Activated T-cell treated with anti-CD3 and anti-CD28 coated beads, Interleukin-2, amount 50 U/mL, for 72 hours (primary cell): ENCODE data around the gene TIRAP. TPM values are rescaled to one million over a fixed set of nuclear protein-coding genes. Genes with fewer than 3 reads are reported as not detected.

Experiments
- ATAC-seq, 2 donors: fragments of 150-1000 bp; cut with Tn5 transposase; replicated peaks in 1 of 2; 2 replicates each; pipeline ENCODE4 v1.10.0; 2021; ENCODE audit warnings: moderate library complexity in 2 of 2, mild to moderate bottlenecking in 1 of 2
- DNase-seq, 2 donors: peaks; one replicate each; pipeline ENCODE4 v3.0.0; 2021 to 2022; ENCODE audit warnings: mixed read lengths in 1 of 2
- H3K27ac Mint-ChIP-seq: one replicate; pipeline ENCODE4 v1.8.0; 2022; ENCODE audit warnings: mild to moderate bottlenecking, moderate library complexity, mixed read lengths
- H3K27me3 Mint-ChIP-seq: one replicate; pipeline ENCODE4 v1.8.0; 2022; ENCODE audit warnings: low read depth, mixed read lengths
- H3K36me3 Mint-ChIP-seq, 2 donors: one replicate each; pipeline ENCODE4 v1.8.0; 2022; ENCODE audit warnings: mixed read lengths in 2 of 2, mild to moderate bottlenecking in 1 of 2; ENCODE audit not compliant: insufficient read depth in 2 of 2
- H3K4me1 Mint-ChIP-seq: one replicate; pipeline ENCODE4 v1.8.0; 2022; ENCODE audit warnings: low read depth, mixed read lengths
- H3K4me3 Mint-ChIP-seq, 2 donors: one replicate each; pipeline ENCODE4 v1.8.0; 2022; ENCODE audit warnings: mild to moderate bottlenecking in 2 of 2, mixed read lengths in 2 of 2, moderate library complexity in 2 of 2
- H3K9me3 Mint-ChIP-seq, 2 donors: one replicate each; pipeline ENCODE4 v1.8.0; 2022; ENCODE audit warnings: mixed read lengths in 2 of 2
- total RNA-seq, 2 donors: library from RNA; stranded (reverse); gene quantifications; one replicate each; pipeline ENCODE4 v1.2.3, GENCODE V29; 2022

TIRAP gene
- total RNA-seq, 2 donors from 2014 or later: 14.0 to 15.2 TPM

DNA sequence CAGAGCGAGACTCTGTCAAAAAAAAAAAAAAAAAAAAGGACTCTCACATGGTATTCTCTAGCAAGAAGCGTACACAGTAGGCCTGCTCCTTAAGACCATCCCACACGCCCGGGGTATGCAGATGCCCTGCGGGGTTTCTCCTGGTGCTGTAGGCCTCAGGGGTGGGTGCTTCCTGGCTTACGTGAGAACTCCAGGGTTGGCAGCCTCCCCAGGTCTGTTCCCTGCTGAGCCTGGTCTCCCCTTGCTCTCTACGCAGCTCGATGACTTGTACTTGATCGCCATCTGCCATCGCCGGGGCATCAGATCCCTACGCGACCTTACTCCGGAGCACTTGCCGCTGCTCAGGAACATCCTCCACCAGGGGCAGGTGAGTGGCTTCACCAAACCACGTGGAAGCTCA, 60.2 kb downstream of the TIRAP start:
- H3K27ac Mint-ChIP-seq: no peak overlapping the region
- H3K9me3 Mint-ChIP-seq: no peaks in the 10 kb centered on the region
- no peaks in the 10 kb centered on the region for H3K27me3 Mint-ChIP-seq
- no peak overlapping the region for H3K4me3 Mint-ChIP-seq
- ATAC-seq (no peak), DNase-seq (no peak)
- peaks cover 0 to 4% of the 10 kb centered on the region in 2 donors for H3K36me3 Mint-ChIP-seq
- peaks cover 29% of the 10 kb centered on the region for H3K4me1 Mint-ChIP-seq

Other genes starting within 250 kb of the TIRAP start
- gene CDON, start 220.2 kb upstream of the TIRAP start, total RNA-seq: 1 to 10 TPM; 1.3 to 1.9 TPM
- gene RPUSD4, start 71.4 kb upstream of the TIRAP start, total RNA-seq: 10 to 100 TPM; 38.7 to 41.4 TPM
- 10 to 100 TPM; 11.1 to 13.2 TPM for gene FAM118B, start 71.3 kb upstream of the TIRAP start, total RNA-seq
- gene SRPRA, start 14.2 kb upstream of the TIRAP start, total RNA-seq: 100 to 1,000 TPM; 118 to 136 TPM
- gene FOXRED1, start 13.9 kb upstream of the TIRAP start, total RNA-seq: 10 to 100 TPM; 35.0 to 51.9 TPM
- 10 to 100 TPM; 33.9 to 37.7 TPM for gene DCPS, start 21.0 kb downstream of the TIRAP start, total RNA-seq
- gene ST3GAL4, start 72.6 kb downstream of the TIRAP start, total RNA-seq: 10 to 100 TPM; 10.9 to 12.1 TPM